Liver (tissue), 9 donors: ENCODE measurements around the gene UROC1. TPM values are rescaled to one million over a fixed set of nuclear protein-coding genes. Genes with fewer than 3 reads are reported as not detected.
A peak's percentile ranks its signal among the peaks of the same experiment; 100 is the strongest.

Experiments used
- DNase-seq: peaks from one replicate; pipeline ENCODE4 v3.0.0-alpha.2; 2017; ENCODE audit warnings: low spot score
- H3K27ac ChIP-seq, 2 donors: one replicate each; pipeline ENCODE4 v1.7.0; 2013; ENCODE audit warnings: inconsistent platforms in 2 of 2, low read length in 2 of 2, control low read depth in 1 of 2, low read depth in 1 of 2, mild to moderate bottlenecking in 1 of 2
- H3K27me3 ChIP-seq, 4 donors: one replicate each; pipeline versions ENCODE4 v1.6.1 to v1.7.0; 2013; ENCODE audit warnings: low read length in 3 of 4, inconsistent platforms in 1 of 4, mild to moderate bottlenecking in 1 of 4, moderate library complexity in 1 of 4; ENCODE audit not compliant: control insufficient read depth in 4 of 4, insufficient read depth in 4 of 4
- H3K36me3 ChIP-seq, 4 donors: one replicate each; pipeline versions ENCODE4 v1.6.1 to v1.7.0; 2013; ENCODE audit warnings: low read length in 3 of 4, mild to moderate bottlenecking in 3 of 4, low read depth in 1 of 4, moderate library complexity in 1 of 4; ENCODE audit not compliant: control insufficient read depth in 4 of 4, insufficient read depth in 3 of 4
- H3K4me1 ChIP-seq, 4 donors: one replicate each; pipeline versions ENCODE4 v1.6.1 to v1.7.0; 2013; ENCODE audit warnings: low read length in 3 of 4, mild to moderate bottlenecking in 3 of 4, moderate library complexity in 1 of 4; ENCODE audit not compliant: control insufficient read depth in 4 of 4, insufficient read depth in 4 of 4
- H3K4me3 ChIP-seq, 3 donors: one replicate each; pipeline versions ENCODE4 v1.6.1 to v1.7.0; 2013; ENCODE audit warnings: low read length in 3 of 3, control low read depth in 1 of 3, low read depth in 1 of 3, mild to moderate bottlenecking in 1 of 3
- H3K9ac ChIP-seq, 2 donors: one replicate each; pipeline ENCODE4 v1.7.0; 2013; ENCODE audit warnings: low read length in 2 of 2, mild to moderate bottlenecking in 2 of 2, moderate library complexity in 2 of 2, control low read depth in 1 of 2, low read depth in 1 of 2
- H3K9me3 ChIP-seq, 4 donors: one replicate each; pipeline versions ENCODE4 v1.6.1 to v1.7.0; 2013; ENCODE audit warnings: low read length in 3 of 4; ENCODE audit not compliant: control insufficient read depth in 4 of 4
- EGR1 ChIP-seq, 2 donors: IDR thresholded peaks; 2 replicates each; pipeline ENCODE4 v1.6.1; 2016 to 2018; ENCODE audit warnings: antibody characterized with exemption in 2 of 2, low read depth in 2 of 2
- FOXA1 ChIP-seq: IDR thresholded peaks from 2 replicates; pipeline ENCODE4 v1.6.1; 2016; ENCODE audit warnings: antibody characterized with exemption
- GABPA ChIP-seq, 2 donors: IDR thresholded peaks in 1 of 2; conservative IDR thresholded peaks in 1 of 2; 2 replicates each; pipeline ENCODE4 v1.6.1; 2016; ENCODE audit warnings: antibody characterized with exemption in 2 of 2, mild to moderate bottlenecking in 1 of 2, moderate library complexity in 1 of 2
- HNF4G ChIP-seq: IDR thresholded peaks from 2 replicates; pipeline ENCODE4 v1.6.1; 2016; ENCODE audit warnings: antibody characterized with exemption
- JUND ChIP-seq, 2 donors: IDR thresholded peaks; 2 replicates each; pipeline ENCODE4 v1.6.1; 2016; ENCODE audit warnings: antibody characterized with exemption in 2 of 2
- NR2F2 ChIP-seq: IDR thresholded peaks from 2 replicates; pipeline ENCODE4 v1.6.1; 2016; ENCODE audit warnings: antibody characterized with exemption
- RAD21 ChIP-seq, 2 donors: IDR thresholded peaks; 2 replicates each; pipeline ENCODE4 v1.6.1; 2016; ENCODE audit warnings: antibody characterized with exemption in 2 of 2, mild to moderate bottlenecking in 2 of 2
- RXRA ChIP-seq, 2 donors: IDR thresholded peaks; 2 replicates each; pipeline ENCODE4 v1.6.1; 2017 to 2018; ENCODE audit warnings: antibody characterized with exemption in 2 of 2, mild to moderate bottlenecking in 1 of 2
- SP1 ChIP-seq: IDR thresholded peaks from 2 replicates; pipeline ENCODE4 v1.6.1; 2018; ENCODE audit warnings: antibody characterized with exemption, mild to moderate bottlenecking
- YY1 ChIP-seq: IDR thresholded peaks from 2 replicates; pipeline ENCODE4 v1.6.1; 2016; ENCODE audit warnings: antibody characterized with exemption, mild to moderate bottlenecking
- WGBS: extraction: QIAGEN DNeasy Blood & Tissue Kit; methylation state at CpG from one replicate; pipeline ENCODE4 v1.1.7; 2013; 5-methylcytosine and 5-hydroxymethylcytosine counted together
- polyA plus RNA-seq, 2 donors: library from polyadenylated mRNA; stranded (reverse) in 1 of 2; unstranded in 1 of 2; fragments of 200-250 nt in 1 of 2; fragments of >200 nt in 1 of 2; fragmentation: Nextera tagmentation in 1 of 2; extraction: Ambion mirVana in 1 of 2; gene quantifications; one replicate each; pipeline versions ENCODE4 v1.2.1 to v1.2.3, GENCODE V29; 2013 to 2015
- total RNA-seq, 2 donors: library from RNA; depleted of rRNA; stranded (reverse); fragments of >200 nt; gene quantifications; one replicate each; pipeline ENCODE4 v1.2.3, GENCODE V29; 2014
- TF ChIP-seq, protein P1 (sequence below): IDR thresholded peaks from 2 replicates; pipeline ENCODE4 v1.6.1; 2016; ENCODE audit warnings: antibody characterized with exemption, mild to moderate bottlenecking
- TF ChIP-seq, protein P2 (sequence below): fragments of 150-350 bp; IDR thresholded peaks from 2 replicates; pipeline ENCODE4 v1.5.1; 2017; ENCODE audit warnings: improper control_type of control experiment, low read depth, low read length; ENCODE audit not compliant: missing input control
- TF ChIP-seq, protein P3 (sequence below): IDR thresholded peaks from 2 replicates; pipeline ENCODE4 v1.6.1; 2016; ENCODE audit warnings: antibody characterized with exemption
- donor health status: healthy.
- donor health status: healthy.
- donor health status: healthy.
- donor health status: healthy.
- donor health status: healthy.

Gene UROC1
- total and polyA plus RNA-seq, 4 donors: 5.9 to 28.4 (median 18.2) TPM

DNA sequence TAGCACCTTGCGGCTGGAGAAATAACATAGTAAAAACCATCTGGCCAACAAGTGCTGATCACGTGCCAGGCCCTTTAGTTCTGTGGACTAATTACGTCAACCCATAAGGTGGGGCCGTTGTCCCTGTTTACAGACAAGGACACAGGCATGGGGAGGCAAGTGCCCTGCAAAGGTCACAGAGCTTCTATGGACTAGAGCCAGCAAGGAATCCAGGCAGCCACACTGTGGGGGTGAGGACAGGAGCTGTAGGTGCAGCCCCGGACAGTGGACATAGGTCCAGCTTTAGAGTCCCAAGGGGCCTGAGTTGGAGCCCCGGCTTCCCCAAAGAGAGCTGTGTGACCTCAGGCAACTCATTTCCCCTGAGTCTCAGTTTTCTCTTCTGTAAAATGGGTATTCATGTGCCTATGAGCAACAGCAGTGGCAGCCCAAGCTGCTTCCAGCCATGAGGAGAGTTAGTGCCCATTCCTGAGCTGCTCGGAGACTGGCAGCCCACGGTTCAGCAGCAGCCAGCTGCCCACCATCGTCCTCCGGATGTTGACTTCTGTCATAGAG lies 20.2 kb upstream of the UROC1 start (continued):
- TF ChIP-seq, protein P1, sequence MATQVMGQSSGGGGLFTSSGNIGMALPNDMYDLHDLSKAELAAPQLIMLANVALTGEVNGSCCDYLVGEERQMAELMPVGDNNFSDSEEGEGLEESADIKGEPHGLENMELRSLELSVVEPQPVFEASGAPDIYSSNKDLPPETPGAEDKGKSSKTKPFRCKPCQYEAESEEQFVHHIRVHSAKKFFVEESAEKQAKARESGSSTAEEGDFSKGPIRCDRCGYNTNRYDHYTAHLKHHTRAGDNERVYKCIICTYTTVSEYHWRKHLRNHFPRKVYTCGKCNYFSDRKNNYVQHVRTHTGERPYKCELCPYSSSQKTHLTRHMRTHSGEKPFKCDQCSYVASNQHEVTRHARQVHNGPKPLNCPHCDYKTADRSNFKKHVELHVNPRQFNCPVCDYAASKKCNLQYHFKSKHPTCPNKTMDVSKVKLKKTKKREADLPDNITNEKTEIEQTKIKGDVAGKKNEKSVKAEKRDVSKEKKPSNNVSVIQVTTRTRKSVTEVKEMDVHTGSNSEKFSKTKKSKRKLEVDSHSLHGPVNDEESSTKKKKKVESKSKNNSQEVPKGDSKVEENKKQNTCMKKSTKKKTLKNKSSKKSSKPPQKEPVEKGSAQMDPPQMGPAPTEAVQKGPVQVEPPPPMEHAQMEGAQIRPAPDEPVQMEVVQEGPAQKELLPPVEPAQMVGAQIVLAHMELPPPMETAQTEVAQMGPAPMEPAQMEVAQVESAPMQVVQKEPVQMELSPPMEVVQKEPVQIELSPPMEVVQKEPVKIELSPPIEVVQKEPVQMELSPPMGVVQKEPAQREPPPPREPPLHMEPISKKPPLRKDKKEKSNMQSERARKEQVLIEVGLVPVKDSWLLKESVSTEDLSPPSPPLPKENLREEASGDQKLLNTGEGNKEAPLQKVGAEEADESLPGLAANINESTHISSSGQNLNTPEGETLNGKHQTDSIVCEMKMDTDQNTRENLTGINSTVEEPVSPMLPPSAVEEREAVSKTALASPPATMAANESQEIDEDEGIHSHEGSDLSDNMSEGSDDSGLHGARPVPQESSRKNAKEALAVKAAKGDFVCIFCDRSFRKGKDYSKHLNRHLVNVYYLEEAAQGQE: peak; percentile 51
- no peak for TF ChIP-seq RAD21 (IDR thresholded peaks at IDR 0.05)
- TF ChIP-seq, protein P2, sequence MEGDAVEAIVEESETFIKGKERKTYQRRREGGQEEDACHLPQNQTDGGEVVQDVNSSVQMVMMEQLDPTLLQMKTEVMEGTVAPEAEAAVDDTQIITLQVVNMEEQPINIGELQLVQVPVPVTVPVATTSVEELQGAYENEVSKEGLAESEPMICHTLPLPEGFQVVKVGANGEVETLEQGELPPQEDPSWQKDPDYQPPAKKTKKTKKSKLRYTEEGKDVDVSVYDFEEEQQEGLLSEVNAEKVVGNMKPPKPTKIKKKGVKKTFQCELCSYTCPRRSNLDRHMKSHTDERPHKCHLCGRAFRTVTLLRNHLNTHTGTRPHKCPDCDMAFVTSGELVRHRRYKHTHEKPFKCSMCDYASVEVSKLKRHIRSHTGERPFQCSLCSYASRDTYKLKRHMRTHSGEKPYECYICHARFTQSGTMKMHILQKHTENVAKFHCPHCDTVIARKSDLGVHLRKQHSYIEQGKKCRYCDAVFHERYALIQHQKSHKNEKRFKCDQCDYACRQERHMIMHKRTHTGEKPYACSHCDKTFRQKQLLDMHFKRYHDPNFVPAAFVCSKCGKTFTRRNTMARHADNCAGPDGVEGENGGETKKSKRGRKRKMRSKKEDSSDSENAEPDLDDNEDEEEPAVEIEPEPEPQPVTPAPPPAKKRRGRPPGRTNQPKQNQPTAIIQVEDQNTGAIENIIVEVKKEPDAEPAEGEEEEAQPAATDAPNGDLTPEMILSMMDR: no peak
- peak; percentile 42 to 93 for TF ChIP-seq RXRA (IDR thresholded peaks at IDR 0.05)

DNA sequence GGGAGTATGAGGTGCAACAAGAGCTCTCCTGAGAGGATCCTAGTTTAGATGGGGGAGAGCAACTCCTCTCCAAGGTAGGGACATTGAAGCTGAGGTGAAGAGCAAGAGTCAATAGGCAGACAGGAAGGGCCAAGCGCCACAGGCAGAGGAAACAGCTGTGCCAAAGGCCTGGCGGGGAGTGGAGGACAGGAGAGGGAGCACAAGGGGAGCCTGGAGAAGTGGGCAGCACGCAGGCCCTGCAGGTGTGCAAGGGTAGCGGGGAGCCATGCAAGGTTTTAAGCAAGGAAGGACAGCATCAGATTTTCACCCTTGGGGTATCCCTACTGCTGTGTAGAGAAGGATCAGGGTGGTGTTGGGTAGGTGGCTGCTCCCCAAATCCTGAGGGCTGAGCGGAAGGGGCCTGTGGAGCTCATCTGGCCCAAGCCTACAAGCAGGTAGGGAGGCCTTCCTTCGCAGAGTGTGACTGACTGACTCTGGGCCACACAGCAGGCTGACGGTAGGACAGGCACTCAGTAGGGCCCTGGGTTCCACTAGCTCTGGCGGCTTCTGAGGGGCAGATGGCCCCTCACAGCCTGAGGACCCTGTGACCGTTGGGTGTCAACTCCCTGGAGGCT lies 19.6 kb upstream of the UROC1 start:
- 73% methylated on average over 9 of the region's 9 CpGs for WGBS
- Histone ChIP-seq H3K27ac (peak overlapping the region; percentile 83 to 92), H3K36me3 (peaks cover 0 to 5% (median 1%) of the 10 kb centered on the region in 4 donors)

DNA sequence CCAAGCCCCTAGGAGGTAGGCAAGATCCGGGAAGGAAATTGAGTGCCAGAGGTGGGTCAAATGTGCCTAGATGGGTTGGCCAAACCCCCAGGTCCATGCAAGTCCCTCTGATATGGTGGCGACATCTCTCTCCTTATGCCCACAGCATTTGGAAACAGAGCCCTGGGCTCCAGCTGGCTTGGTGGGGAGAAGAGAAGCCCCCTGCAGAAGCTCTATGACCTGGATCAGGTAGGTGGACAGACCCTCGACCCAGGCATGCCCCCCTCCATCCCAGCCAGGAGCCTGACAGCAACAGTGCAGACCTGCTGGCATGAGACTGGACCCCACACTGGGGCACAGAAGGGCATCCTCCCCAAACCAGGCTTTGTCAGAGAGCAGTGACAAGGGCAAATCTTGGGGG lies 18.6 kb upstream of the UROC1 start:
- no peak overlapping the region for H3K9ac ChIP-seq
- no peak overlapping the region for H3K27ac ChIP-seq
- H3K4me3 ChIP-seq: no peak overlapping the region
- no peaks in the 10 kb centered on the region for H3K9me3 ChIP-seq
- peaks cover 0 to 5% (median 1%) of the 10 kb centered on the region in 4 donors for H3K36me3 ChIP-seq
- DNase-seq: no peak
- H3K4me1 ChIP-seq: peaks cover 2 to 51% (median 20%) of the 10 kb centered on the region in 4 donors
- no peaks in the 10 kb centered on the region for H3K27me3 ChIP-seq
- WGBS: 89% methylated on average over 3 of the region's 3 CpGs
- TF ChIP-seq HNF4G (no peak), SP1 (no peak), EGR1 (IDR thresholded peaks at IDR 0.05; ENCODE audit: low read depth in 2 of 2) (no peak), YY1 (no peak), FOXA1 (no peak), NR2F2 (no peak), RAD21 (IDR thresholded peaks at IDR 0.05) (no peak), GABPA (IDR thresholded peaks at IDR 0.05 in 1 of 2, conservative IDR thresholded peaks at IDR 0.05 in 1 of 2) (no peak), RXRA (IDR thresholded peaks at IDR 0.05) (no peak), JUND (IDR thresholded peaks at IDR 0.05) (no peak)
- TF ChIP-seq, protein P1: no peak
- TF ChIP-seq, protein P3, sequence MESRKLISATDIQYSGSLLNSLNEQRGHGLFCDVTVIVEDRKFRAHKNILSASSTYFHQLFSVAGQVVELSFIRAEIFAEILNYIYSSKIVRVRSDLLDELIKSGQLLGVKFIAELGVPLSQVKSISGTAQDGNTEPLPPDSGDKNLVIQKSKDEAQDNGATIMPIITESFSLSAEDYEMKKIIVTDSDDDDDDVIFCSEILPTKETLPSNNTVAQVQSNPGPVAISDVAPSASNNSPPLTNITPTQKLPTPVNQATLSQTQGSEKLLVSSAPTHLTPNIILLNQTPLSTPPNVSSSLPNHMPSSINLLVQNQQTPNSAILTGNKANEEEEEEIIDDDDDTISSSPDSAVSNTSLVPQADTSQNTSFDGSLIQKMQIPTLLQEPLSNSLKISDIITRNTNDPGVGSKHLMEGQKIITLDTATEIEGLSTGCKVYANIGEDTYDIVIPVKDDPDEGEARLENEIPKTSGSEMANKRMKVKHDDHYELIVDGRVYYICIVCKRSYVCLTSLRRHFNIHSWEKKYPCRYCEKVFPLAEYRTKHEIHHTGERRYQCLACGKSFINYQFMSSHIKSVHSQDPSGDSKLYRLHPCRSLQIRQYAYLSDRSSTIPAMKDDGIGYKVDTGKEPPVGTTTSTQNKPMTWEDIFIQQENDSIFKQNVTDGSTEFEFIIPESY: no peak

More for the DNA sequence above, 19.6 kb upstream of the UROC1 start:
- Histone ChIP-seq H3K4me3 (no peak overlapping the region), H3K4me1 (peaks cover 2 to 47% (median 20%) of the 10 kb centered on the region in 4 donors), H3K9me3 (no peaks in the 10 kb centered on the region), H3K27me3 (no peaks in the 10 kb centered on the region), H3K9ac (peak overlapping the region in 1 of 2 donors; percentile 6)
- TF ChIP-seq, protein P2: no peak
- TF ChIP-seq JUND (IDR thresholded peaks at IDR 0.05) (no peak), SP1 (no peak)
- no peak for DNase-seq
